RCC 7860 (cell line): ENCODE measurements around the gene CLK2.
A peak's percentile ranks its signal among the peaks of the same experiment; 100 is the strongest.

Source experiments
- DNase-seq: peaks from one replicate; pipeline ENCODE4 v3.0.0-alpha.2; 2015; ENCODE audit warnings: low spot score
- FAIRE-seq: peaks from 2 replicates; lab custom pipeline; 2012; peaks lifted over from hg19 to GRCh38; lab: Jason Lieb, UNC

Gene CLK2

GRCh38 chr1:155273343-155274245 is at the start of gene CLK2:
Gene CLK2 (minus strand): TSS chr1:155273504. CDS start chr1:155270977, 2,527 bp downstream.
- FAIRE-seq, result peak; percentile 57

DNA sequence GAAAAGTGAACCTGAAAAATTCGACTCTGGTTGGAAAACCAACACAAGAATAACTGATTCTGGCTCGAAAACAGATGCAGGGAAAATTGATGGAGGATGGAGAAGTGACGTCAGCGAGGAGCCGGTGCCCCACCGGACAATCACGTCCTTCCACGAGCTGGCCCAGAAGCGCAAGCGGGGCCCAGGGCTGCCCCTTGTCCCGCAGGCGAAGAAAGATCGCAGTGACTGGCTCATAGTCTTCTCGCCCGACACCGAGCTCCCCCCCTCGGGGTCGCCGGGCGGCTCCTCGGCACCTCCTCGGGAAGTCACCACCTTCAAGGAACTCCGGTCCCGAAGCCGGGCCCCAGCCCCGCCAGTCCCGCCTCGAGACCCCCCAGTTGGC is 49.3 kb upstream of the CLK2 start:
- FAIRE-seq, result no peak
- no peak for DNase-seq

More at GRCh38 chr1:155273343-155274245, at the start of gene CLK2:
- peak; percentile 91 for DNase-seq

DNA sequence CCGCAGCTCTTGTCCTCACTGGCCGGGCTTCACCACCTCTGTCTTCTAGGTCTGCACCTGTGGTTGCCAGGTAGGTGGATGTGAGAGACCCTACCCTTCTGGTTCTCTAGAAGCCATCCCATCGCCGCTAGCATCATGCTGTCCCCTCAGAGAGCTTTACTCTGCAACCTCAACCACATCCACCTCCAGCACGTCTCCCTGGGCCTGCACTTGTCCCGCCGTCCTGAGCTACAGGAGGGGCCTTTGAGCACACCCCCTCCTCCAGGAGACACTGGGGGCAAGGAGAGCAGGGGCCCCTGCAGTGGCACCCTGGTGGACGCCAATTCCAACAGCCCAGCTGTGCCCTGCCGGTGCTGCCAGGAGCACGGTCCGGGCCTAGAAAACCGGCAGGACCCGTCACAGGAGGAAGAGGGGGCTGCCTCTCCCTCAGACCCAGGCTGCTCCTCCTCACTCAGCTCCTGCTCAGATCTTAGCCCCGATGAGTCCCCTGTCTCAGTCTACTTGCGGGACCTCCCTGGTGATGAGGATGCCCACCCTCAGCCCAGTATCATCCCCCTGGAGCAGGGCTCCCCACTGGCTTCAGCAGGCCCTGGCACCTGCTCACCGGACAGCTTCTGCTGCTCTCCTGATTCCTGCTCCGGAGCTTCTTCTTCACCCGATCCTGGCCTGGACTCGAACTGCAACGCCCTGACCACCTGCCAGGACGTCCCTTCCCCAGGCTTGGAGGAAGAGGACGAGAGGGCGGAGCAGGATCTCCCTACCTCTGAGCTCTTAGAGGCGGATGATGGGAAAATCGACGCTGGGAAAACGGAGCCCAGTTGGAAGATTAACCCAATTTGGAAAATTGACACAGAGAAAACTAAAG is 48.6 kb upstream of the CLK2 start:
- DNase-seq (no peak), FAIRE-seq (no peak)

DNA sequence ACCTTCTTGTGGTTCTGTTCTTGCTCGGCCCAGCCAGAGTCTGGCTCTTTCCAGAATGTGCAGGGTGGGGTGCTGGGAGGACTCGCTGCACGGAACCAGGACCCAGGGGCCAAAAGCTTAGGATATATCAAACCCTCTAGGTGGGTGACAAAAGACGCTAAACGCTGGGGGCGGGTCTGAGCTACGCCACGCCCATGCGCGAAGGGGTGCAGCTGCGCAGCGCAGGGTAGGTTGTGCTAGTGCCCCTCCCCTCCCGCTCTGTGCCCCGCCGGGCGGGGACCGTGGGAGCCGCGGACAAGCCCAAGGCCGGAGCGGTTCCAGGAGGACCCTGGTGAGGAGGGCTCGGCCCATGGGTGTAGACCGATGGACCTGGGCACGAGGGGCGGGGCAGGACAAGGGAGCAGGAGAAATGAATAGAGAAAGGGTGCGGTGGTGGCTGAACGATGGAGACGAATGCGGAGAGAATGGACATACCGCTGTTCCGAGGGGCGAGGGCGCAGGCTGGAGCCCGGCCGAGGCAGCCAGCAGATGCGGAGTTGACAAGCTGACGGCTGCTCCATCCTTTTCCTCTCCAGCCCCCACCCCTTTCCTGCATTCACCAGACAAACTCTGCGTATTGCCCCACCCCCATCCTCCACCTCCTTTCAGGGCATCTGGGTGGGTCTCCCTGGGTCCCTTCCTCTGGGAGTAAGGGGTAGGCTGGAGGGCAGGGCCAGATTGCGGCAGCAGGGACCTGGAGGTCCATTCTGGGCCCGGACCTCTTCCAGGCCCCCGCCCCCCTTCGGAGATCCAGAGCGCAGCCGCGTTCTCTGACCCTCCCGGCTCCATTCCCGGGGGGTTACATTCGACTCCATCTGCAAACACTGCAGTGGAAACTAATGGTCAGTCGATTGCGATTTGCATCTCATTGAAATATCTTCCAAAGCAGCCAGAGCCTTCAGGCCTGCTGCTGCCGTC is 47.6 kb upstream of the CLK2 start, which contains the start of gene RUSC1:
RUSC1 (plus strand) TSS at position 234 of the 957 bp plus-strand sequence. CDS start 880 bp downstream, outside the sequence.
- DNase-seq (no peak), FAIRE-seq (no peak)

GRCh38 chr1:155320252-155320651 is 46.9 kb upstream of the CLK2 start:
- DNase-seq (no peak), FAIRE-seq (no peak)

DNA sequence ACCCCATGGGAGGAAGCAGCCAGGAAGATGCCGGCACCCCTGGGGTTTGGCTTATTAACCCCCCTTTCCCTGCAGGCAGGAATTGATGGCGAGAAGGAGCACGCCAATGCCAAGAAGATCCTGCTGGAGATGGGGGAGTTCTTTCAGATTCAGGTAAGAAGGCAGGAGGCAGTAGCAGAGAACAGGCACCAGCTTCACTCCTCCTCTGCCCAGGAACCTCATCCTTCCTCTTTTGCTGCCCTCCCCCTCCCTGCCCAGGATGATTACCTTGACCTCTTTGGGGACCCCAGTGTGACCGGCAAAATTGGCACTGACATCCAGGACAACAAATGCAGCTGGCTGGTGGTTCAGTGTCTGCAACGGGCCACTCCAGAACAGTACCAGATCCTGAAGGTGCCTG is 46.2 kb upstream of the CLK2 start:
- no peak for FAIRE-seq
- DNase-seq, result no peak

- no peak for DNase-seq
- FAIRE-seq, result no peak
Measured at GRCh38 chr1:155318082-155318481, 44.8 kb upstream of the CLK2 start.

DNA sequence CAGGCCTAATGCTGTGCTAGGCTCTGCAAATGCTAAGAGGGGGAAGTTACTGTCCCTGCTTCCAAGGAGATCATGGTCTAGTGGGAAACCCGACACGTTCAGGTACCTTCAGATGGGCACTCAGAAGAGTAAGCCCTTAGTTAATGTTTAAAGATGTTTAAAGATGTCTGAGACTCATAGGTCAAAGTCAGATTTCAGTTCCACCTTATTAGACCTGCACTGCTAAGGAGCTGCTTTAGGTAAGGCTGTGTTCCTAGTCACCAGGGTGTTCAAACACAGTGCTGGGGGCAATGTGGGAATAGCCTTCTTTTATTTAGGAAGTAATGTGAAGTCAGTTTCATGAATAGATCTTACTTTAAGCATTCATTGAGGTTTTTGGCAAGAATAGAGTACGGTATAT is 43.6 kb upstream of the CLK2 start:
- DNase-seq (no peak), FAIRE-seq (no peak)

GRCh38 chr1:155313261-155313660 is 40.0 kb upstream of the CLK2 start:
- DNase-seq (no peak), FAIRE-seq (no peak)

DNA sequence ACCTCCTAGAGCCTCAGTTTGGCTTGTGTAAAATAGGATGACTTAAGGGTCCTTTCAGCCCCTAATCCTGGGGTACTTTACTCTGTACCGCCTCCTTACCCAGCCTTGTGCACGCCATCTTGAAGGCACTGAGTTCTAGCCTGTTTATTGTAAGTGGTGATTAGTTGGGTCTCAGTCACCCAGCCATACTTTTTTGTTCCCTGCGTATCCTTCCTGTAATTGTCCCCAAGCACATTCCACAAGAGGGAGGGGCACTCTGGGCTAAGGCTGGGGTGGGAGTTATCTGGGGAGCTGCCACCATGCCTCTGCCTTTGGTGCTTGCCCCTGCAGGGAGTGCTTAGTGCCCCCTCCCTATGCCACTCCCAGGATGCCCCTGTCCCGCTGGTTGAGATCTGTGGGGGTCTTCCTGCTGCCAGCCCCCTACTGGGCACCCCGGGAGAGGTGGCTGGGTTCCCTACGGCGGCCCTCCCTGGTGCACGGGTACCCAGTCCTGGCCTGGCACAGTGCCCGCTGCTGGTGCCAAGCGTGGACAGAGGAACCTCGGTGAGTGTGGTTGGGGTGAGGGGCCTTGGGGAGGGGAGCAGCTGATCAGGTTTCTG is 36.2 kb upstream of the CLK2 start:
- no peak for FAIRE-seq
- DNase-seq, result no peak

DNA sequence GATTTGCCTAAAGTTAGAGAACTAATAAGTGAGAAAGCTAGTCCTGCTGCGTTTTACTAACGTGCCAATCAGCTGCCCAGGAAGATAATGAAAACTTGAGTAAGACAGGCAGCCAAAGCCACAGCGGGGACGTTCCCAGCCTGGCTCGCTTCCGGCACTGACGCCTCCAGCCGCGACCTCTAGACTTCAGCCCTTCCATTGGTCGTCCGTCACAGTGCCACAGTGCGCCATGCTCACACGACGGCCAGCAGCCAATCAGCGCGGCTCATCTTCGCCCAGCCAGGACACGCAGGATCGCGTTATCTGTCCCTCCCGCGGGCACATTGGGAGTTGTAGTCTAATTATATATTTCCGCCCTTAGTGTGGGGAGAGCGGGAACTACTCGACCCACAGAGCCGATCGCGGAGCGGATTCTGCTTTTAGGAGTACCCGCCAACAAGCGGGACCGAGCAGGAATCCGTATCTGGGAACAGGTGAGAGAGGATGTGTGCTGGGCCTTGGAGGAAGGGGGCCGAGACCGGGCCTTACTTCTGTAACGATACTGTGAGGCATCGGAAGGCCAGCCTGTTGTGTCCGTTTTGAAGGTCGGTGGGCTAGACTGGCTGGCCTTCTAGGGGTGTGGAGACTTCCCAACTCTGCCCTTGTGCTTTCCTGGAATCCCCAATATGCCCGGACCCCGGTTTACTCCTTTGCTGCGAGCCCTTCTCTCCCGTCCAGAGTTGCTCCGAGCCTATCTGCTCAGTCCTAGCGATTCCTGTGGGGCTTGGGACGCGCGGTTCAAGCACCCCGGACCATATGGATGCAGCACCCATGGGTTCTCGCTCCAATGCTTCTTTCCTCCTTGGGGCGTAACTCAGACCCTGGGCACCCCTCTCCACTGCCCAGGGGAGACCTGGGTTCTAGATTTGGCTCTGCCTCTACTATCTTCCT is 35.5 kb upstream of the CLK2 start, which contains the start of gene FDPS:
FDPS (plus strand) TSS at position 374 of the 930 bp plus-strand sequence. CDS start 924 bp downstream, outside the sequence.
- DNase-seq (peak; percentile 98), FAIRE-seq (peak; percentile 91)

GRCh38 chr1:155307247-155307740 is 34.0 kb upstream of the CLK2 start:
- no peak for FAIRE-seq

GRCh38 chr1:155305881-155306391 is 32.6 kb upstream of the CLK2 start:
- DNase-seq (no peak), FAIRE-seq (no peak)

More at GRCh38 chr1:155307247-155307740, 34.0 kb upstream of the CLK2 start:
- peak; percentile 23 for DNase-seq

DNA sequence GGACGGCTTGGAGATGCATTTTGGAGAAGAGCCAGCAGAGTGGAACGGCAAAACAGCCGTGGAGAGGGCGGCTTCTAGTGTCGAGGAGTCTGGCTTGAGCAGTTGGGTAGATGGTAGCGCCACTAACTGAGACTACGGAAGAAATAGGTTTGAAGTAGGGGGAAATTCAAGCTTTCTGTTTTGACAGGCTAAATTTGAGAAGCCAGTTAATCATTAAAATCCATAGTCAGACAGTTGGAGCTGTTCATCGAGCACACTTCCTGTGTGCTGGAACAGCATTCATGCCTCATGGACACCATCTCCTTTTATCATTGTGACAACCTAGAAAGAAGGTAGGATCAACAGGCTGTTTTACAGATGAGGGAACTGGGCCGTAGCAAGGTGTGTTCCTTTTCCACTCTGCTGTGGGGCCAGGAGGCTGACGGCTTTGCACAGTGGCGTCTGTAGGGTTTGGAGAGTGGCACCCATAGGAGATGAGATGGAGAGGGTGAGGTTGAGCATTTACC is 31.3 kb upstream of the CLK2 start:
- peak; percentile 61 for DNase-seq
- peak; percentile 36 for FAIRE-seq

DNA sequence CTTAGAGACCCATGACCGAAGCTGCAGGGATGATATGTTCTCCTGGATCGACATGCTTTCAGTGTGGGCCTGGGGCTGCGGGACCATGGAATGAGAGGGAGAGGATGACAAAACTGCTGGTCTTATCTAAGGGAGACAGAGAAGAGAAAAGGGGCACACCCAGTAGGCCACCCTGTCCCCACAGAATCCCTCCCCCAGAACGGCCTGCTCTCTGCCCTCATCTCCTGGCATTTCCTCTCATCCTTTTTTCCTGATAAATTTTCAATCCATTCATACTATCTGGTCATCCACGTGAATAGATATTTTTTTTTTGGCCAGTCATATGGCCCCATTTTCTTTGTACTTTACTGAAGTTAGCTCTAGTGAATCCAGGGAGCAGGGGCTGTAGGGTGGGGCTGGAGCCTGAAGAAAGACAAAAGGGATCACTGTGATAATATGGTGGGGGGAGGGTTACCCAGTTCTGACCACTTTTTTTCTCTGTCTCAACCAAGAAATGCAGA is 28.1 kb upstream of the CLK2 start, which contains the start of gene PKLR:
PKLR (minus strand) TSS at position 97 of the 500 bp plus-strand sequence; CDS start at position 54, 43 bp downstream.
- FAIRE-seq (no peak), DNase-seq (no peak)

GRCh38 chr1:155300553-155301329 is 27.4 kb upstream of the CLK2 start:
- FAIRE-seq (no peak), DNase-seq (no peak)

DNA sequence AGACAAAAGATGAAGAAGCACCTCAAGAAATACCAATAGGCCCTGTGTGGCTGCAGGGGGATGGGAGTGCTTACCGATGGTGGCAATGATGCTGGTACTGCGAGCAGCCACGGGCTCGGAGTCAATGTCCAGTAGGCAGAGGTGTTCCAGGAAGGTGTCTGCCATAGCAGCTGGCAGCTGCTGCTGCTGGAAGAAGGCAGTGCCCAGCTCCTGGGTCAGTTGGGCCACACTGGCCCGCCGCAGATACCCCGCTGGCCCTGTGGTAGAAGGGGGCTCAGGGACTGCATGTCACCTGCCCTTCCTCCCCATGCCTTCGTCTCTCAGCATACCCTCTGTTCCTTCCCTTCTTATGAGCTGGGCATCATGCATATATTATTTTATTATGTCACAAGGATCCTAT is 26.7 kb upstream of the CLK2 start:
- DNase-seq (no peak), FAIRE-seq (no peak)
